HG02943 (cell line): ENCODE data around the gene SH3PXD2B.

Experiments used
- ATAC-seq: cut with Tn5 transposase; IDR thresholded peaks from one replicate; pipeline ENCODE4 v1.9.1; 2021; ENCODE audit warnings: mild to moderate bottlenecking, low read depth, moderate library complexity; ENCODE audit not compliant: unreplicated experiment

The SH3PXD2B gene

DNA sequence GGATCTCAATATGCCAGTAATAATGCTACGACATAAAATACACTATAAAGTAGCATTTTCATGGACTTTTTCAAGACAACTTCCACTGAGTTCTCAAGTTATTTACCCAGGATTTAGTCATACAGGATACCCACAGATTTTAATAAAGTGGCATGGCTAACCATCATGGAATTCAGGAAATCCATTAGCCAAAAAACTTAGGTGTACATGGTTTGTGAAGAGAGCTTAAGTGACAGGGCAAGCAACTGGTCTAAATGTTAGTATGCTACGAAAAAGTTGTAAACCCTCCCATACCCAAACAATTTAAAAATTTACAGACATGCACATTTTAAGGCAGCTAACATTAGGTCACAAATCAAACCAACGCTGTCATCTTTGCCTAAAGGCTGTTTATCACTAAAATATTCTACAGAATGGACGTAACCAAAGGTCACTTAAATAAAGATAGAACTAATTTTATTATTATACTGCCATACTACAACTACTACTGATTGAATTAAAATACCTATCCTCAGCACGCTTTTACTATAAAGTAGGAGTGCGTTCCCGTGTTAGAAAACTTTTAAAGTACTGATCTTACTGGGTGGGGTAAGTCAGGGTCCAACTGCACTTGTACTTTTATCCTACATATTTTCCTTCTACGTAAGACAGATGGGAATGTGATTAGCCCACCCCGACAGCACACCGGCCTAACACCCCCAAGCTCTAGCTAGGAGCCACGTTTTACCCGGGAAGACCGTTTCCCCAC, 171.9 kb downstream of the SH3PXD2B start:
- ATAC-seq = no peak

DNA sequence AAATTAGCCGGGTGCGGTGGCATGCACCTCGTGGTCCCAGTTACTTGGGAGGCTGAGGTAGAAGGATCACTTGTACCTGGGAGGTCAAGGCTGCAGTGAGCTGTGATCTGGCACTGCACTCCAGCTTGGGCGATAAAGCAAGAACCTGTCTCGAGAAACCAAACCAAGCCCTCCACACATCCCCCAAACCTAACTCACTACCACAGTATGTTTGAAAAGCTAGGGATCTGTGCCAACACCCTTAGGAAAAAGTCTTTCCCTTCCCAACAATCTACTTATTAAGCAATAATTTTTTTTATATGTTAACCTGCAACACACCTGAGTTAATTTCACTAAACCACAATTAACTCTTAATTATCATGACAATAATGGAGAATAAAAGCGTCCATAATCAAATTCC, 173.0 kb downstream of the SH3PXD2B start:
- no peak for ATAC-seq

DNA sequence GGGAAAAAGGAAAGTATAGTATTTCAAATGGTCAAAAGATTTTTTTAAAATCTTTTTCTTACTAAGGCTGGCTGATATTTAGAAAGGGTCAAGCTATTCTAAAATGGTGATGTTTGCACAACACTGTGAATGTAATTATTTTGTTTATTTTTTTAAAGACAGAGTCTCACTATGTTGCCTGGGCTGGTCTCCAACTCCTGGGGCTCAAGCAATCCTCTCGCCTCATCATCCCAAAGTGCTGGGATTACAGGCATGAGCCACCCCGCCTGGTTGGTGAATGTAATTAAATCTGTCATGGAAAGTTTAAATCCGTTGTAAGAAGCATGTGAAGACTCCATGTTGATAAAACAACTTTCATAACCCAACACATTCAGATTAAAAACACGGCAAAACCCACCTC, 173.4 kb downstream of the SH3PXD2B start:
- ATAC-seq = no peak

DNA sequence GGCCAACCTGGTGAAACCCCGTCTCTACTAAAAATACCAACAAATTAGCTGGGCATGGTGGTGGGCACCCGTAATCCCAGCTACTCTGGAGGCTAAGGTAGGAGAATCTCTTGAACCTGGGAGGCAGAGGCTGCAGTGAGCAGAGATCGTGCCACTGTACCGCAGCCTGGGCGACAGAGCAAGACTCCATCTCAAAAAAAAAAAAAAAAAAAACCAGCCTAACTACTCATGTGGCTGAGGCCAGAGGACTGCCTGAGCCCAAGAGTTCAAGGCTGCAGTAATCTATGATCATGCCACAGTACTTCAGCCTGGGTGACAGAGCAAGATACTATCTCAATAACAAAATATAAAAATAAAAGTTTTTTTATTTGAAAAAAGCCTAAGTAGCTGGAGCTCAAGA, 174.0 kb downstream of the SH3PXD2B start:
- ATAC-seq = no peak

DNA sequence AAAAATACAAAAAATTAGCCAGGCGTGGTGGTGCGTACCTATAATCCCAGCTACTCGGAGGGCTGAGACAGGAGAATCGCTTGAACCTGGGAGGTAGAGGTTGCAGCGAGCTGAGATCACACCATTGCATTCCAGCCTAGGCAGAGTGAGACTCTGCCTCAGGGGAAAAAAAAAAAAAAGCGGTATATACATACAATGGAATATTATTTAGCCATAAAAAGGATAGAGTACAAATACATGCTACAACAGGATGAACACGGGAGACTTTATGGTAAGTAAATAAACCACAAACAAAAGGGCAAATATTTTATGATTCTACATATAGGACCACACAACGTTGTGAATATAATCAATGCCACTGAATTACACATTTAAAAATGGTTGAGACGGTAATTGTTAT, 176.0 kb downstream of the SH3PXD2B start:
- ATAC-seq = no peak

DNA sequence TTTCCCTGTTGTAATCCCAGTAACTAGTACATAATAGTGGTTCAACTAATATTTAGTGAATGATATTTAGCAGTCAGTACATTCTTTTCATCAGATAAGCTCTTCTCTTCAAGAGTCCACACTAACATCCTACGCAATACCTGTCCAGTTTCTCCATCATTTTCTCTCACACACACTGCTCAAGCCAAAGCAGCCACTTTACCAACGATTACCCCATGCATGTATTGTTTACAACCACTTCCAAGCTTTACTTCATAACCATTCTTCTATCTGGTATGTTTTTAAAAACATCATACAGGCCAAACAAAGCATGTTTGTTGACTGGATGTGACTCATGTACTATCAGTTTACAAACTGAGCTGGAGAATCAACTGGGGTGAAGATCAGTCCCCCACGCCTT, 178.1 kb downstream of the SH3PXD2B start:
- ATAC-seq = no peak
